ENCODE measurements around the gene CPSF6.

DNA sequence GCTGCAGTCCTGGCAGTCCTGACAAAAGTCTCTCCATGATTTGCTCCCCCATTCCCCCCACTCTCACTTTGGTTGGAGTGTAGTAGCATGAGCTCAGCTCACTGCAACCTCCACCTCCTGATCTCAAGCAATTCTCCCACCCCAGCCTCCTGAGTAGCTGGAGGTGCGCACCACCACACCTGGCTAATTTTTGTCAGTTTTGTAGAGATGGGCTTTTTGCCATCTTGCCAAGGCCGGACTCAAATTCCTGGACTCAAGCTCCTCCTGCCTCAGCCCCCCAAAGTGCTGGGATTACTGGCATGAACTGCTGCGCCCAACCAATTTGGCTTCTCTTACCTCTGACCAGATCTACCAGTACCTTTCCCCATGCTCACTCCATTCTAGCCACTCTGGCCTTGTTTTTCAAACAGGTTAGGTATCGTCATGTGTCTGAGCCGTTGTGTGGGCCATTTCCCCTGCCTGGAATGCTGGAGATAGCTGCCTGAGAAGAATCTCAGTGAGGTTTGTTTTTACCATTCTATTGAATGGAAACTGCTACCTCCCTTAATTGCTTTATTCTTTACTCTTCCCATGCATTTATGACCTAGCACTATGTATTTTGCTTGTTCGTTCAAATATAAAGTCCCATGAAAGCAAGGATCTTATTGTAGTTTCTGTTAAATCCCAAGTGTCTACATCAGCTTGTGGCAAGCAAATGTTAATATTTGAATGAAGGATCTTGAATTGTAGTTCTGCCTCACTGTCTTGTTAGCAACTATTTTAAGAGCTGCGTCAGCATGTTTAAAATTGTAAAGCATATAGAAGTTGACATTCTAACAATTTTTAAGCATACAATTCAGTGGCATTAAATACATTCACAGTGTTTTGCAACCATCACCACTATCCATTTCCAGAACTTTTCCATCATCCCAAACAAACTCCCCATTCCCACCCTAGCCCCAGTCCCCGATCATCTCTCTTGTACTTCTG, 39.7 kb downstream of the CPSF6 start:
- TF ChIP-seq EZH2 (IDR thresholded peaks at IDR 0.05; ENCODE audit: insufficient read depth, poor library complexity, severe bottlenecking) = no peak
- TF ChIP-seq EZH2phosphoT487 (IDR thresholded peaks at IDR 0.05; ENCODE audit: insufficient read depth, low read depth) = no peak
